SK-N-SH treated with all-trans-retinoic acid at 6 μM for 48 hours (cell line): ENCODE results near the gene ITGB7.

Experiments used
- ATAC-seq: fragments of 200-7000 bp; cut with Tn5 transposase; 3 replicates; pipeline ENCODE4 v1.9.1; 2020; ENCODE audit warnings: mild to moderate bottlenecking, moderate library complexity
- ARNTL ChIP-seq: fragments of 450-650 bp; formaldehyde crosslinking; IDR thresholded peaks from 2 replicates; pipeline ENCODE4 v1.5.0; 2020; ENCODE audit warnings: low read depth, mild to moderate bottlenecking, moderate library complexity, borderline replicate concordance
- BACH2 ChIP-seq: fragments of 250-450 bp; sonication (Bioruptor Pico); IDR thresholded peaks from 2 replicates; pipeline ENCODE4 v1.9.0; 2021; ENCODE audit warnings: mild to moderate bottlenecking, borderline replicate concordance
- CREB5 ChIP-seq: fragments of 250-450 bp; sonication (Bioruptor Pico); IDR thresholded peaks from 2 replicates; pipeline ENCODE4 v1.5.1; 2020; ENCODE audit warnings: low read depth, mild to moderate bottlenecking, moderate library complexity
- CSDC2 ChIP-seq: fragments of 250-450 bp; sonication (Bioruptor Pico); IDR thresholded peaks from 2 replicates; pipeline ENCODE4 v1.5.0; 2020; ENCODE audit warnings: mild to moderate bottlenecking, moderate library complexity
- ESRRG ChIP-seq: fragments of 250-450 bp; sonication (Bioruptor Pico); IDR thresholded peaks from 2 replicates; pipeline ENCODE4 v1.6.1; 2021; ENCODE audit warnings: mild to moderate bottlenecking
- GLIS3 ChIP-seq: fragments of 250-450 bp; sonication (Bioruptor Pico); IDR thresholded peaks from 2 replicates; pipeline ENCODE4 v1.5.0; 2020; ENCODE audit warnings: mild to moderate bottlenecking, moderate library complexity
- ISL1 ChIP-seq: fragments of 250-450 bp; sonication (Bioruptor Pico); IDR thresholded peaks from 2 replicates; pipeline ENCODE4 v2.1.2; 2022; ENCODE audit warnings: mild to moderate bottlenecking, moderate library complexity
- OSR1 ChIP-seq: fragments of 250-450 bp; sonication (Bioruptor Pico); IDR thresholded peaks from 2 replicates; pipeline ENCODE4 v1.8.0; 2022; ENCODE audit warnings: moderate library complexity, mild to moderate bottlenecking, inconsistent platforms
- PATZ1 ChIP-seq: fragments of 250-450 bp; sonication (Bioruptor Pico); IDR thresholded peaks from 2 replicates; pipeline ENCODE4 v1.8.0; 2020; ENCODE audit warnings: mild to moderate bottlenecking, moderate library complexity, borderline replicate concordance
- POU6F1 ChIP-seq: fragments of 250-450 bp; sonication (Bioruptor Pico); IDR thresholded peaks from 2 replicates; pipeline ENCODE4 v1.8.0; 2021; ENCODE audit warnings: low read depth, mild to moderate bottlenecking, moderate library complexity, borderline replicate concordance
- PPARA ChIP-seq: fragments of 250-450 bp; sonication (Bioruptor Pico); IDR thresholded peaks from 2 replicates; pipeline ENCODE4 v1.5.0; 2020; ENCODE audit warnings: mild to moderate bottlenecking, borderline replicate concordance
- RARB ChIP-seq: fragments of 250-450 bp; sonication (Bioruptor Pico); IDR thresholded peaks from 2 replicates; pipeline ENCODE4 v1.8.0; 2021; ENCODE audit warnings: mild to moderate bottlenecking, moderate library complexity
- SNAI2 ChIP-seq: fragments of 250-450 bp; sonication (Bioruptor Pico); IDR thresholded peaks from 2 replicates; pipeline ENCODE4 v1.5.0; 2020; ENCODE audit warnings: mild to moderate bottlenecking, moderate library complexity
- TCF4 ChIP-seq: fragments of 250-450 bp; sonication (Bioruptor Pico); IDR thresholded peaks from 2 replicates; pipeline ENCODE4 v1.8.0; 2021; ENCODE audit warnings: mild to moderate bottlenecking, moderate library complexity, borderline replicate concordance
- TOX ChIP-seq: fragments of 250-450 bp; sonication (Bioruptor Pico); IDR thresholded peaks from 2 replicates; pipeline ENCODE4 v1.8.0; 2021; ENCODE audit warnings: mild to moderate bottlenecking, moderate library complexity, borderline replicate concordance
- ZC3H10 ChIP-seq: fragments of 250-450 bp; sonication (Bioruptor Pico); IDR thresholded peaks from 2 replicates; pipeline ENCODE4 v1.5.1; 2021; ENCODE audit warnings: mild to moderate bottlenecking, moderate library complexity
- ZFP3 ChIP-seq: fragments of 250-450 bp; sonication (Bioruptor Pico); IDR thresholded peaks from 2 replicates; pipeline ENCODE4 v1.5.0; 2020; ENCODE audit warnings: mild to moderate bottlenecking, moderate library complexity
- ZFP30 ChIP-seq: fragments of 450-650 bp; formaldehyde crosslinking; IDR thresholded peaks from 2 replicates; pipeline ENCODE4 v1.5.0; 2022; ENCODE audit warnings: mild to moderate bottlenecking, moderate library complexity
- ZNF565 ChIP-seq: fragments of 450-650 bp; formaldehyde crosslinking; conservative IDR thresholded peaks from 2 replicates; pipeline ENCODE4 v1.5.0; 2020; ENCODE audit warnings: low read depth, mild to moderate bottlenecking, moderate library complexity
- ZNF70 ChIP-seq: fragments of 450-650 bp; formaldehyde crosslinking; IDR thresholded peaks from 2 replicates; pipeline ENCODE4 v1.5.0; 2020; ENCODE audit warnings: mild to moderate bottlenecking, moderate library complexity
- ZNF8 ChIP-seq: fragments of 450-650 bp; formaldehyde crosslinking; IDR thresholded peaks from 2 replicates; pipeline ENCODE4 v1.5.0; 2020; ENCODE audit warnings: mild to moderate bottlenecking, moderate library complexity
- TF ChIP-seq, protein P1 (sequence below): fragments of 250-450 bp; sonication (Bioruptor Pico); IDR thresholded peaks from 2 replicates; pipeline ENCODE4 v1.5.1; 2021; ENCODE audit warnings: mild to moderate bottlenecking, moderate library complexity

Gene ITGB7

GRCh38 chr12:53200458-53201176, 6.4 kb downstream of the ITGB7 start:
- no peak for ATAC-seq
- TF ChIP-seq ZNF565 (no peak), ZFP3 (no peak), GLIS3 (CRISPR knock-in tag) (no peak), ARNTL (CRISPR knock-in tag) (no peak), CREB5 (no peak), ISL1 (CRISPR knock-in tag) (no peak), SNAI2 (CRISPR knock-in tag) (no peak), TOX (CRISPR knock-in tag) (no peak), PPARA (CRISPR knock-in tag) (no peak), ZC3H10 (no peak), ZFP30 (no peak), PATZ1 (CRISPR knock-in tag) (no peak), CSDC2 (no peak), POU6F1 (no peak), BACH2 (CRISPR knock-in tag) (no peak), ZNF8 (CRISPR knock-in tag) (no peak), OSR1 (CRISPR knock-in tag) (no peak), TCF4 (CRISPR knock-in tag) (no peak), RARB (CRISPR knock-in tag) (no peak), ZNF70 (no peak)

DNA sequence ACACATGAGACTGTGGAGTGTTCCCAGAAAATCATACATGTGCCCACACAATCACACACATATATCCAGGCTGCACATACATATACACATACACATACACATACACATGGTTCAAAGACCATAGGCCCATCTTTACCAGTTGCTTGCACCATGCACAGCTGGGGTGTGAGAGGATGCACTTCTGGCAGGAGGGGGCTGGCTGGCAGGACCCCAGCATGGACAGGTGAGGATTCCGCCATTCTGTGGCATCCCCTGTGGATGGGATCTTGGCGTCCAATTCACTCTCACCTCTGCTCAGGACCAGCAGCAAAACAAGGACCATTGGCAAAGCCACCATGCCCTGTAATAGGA, 7.0 kb downstream of the ITGB7 start:
- TF ChIP-seq SNAI2 (CRISPR knock-in tag) (no peak), ZFP30 (no peak), OSR1 (CRISPR knock-in tag) (no peak), CSDC2 (no peak), ESRRG (CRISPR knock-in tag) (no peak), ZNF70 (no peak), POU6F1 (no peak), ZNF565 (no peak), ISL1 (CRISPR knock-in tag) (no peak), BACH2 (CRISPR knock-in tag) (no peak), RARB (CRISPR knock-in tag) (no peak), CREB5 (no peak), PPARA (CRISPR knock-in tag) (no peak), ZNF8 (CRISPR knock-in tag) (no peak), TCF4 (CRISPR knock-in tag) (no peak), ZFP3 (no peak)
- TF ChIP-seq, protein P1, sequence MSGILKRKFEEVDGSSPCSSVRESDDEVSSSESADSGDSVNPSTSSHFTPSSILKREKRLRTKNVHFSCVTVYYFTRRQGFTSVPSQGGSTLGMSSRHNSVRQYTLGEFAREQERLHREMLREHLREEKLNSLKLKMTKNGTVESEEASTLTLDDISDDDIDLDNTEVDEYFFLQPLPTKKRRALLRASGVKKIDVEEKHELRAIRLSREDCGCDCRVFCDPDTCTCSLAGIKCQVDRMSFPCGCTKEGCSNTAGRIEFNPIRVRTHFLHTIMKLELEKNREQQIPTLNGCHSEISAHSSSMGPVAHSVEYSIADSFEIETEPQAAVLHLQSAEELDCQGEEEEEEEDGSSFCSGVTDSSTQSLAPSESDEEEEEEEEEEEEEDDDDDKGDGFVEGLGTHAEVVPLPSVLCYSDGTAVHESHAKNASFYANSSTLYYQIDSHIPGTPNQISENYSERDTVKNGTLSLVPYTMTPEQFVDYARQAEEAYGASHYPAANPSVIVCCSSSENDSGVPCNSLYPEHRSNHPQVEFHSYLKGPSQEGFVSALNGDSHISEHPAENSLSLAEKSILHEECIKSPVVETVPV (CRISPR knock-in tag) = no peak
- no peak for ATAC-seq
